GM18520 (cell line): ENCODE results near the gene PGS1.

ENCODE experiments used
- ATAC-seq: cut with Tn5 transposase; IDR thresholded peaks from one replicate; pipeline ENCODE4 v1.9.1; 2021; ENCODE audit not compliant: unreplicated experiment

PGS1 gene

DNA sequence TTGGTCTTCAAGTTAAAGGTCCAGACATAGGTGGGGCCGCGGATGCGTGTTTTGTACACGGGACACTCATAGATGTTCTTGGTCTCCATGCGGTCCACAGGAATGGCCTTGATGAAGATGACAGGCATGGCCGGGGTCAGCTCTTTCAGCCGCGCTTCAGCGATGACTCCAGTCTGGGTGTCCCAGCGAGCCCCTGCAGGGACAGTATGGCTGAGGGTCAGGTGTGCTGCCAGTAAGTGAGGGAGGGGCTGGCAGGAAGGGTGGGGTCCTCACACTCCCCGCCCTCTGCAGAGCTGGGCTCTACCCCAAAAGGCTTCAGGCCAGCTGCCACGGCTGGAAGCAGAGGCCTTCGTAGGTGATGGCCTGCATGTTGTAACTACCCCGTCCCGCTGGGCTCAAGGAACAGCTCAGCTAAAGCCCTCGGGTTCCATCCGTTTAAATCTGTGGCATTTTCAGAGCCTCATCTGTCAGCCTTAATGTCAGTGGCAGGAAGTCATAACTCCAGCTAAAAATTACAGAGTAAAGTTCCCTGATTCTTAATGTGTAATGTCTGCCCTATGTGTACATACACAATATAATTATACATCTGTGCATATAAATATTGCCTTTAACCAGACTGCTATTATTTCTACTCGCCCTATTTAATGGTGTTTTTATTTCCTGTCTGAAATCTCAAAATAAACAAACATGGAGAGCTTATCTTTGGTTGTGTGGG, 45.7 kb downstream of the PGS1 start:
- ATAC-seq: no peak

DNA sequence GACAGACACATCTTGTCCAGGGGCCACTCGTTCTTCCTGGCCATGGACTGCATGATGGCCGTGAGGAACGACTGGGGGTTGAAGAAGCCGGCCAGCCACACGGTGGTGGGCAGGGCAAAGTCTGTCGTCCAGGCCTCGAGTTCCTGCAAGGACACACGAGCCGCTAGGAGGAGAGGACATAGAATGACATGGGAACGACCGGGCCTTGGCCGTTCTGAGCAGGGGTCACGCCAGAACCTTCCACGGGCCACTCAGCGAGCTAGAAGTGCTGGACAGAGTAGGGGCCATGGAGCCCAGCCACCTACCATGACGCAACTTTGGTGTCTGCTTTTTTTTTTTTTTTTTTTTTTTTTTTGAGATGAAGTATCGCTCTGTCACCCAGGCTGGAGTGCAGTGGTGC, 47.0 kb downstream of the PGS1 start:
- ATAC-seq: no peak

DNA sequence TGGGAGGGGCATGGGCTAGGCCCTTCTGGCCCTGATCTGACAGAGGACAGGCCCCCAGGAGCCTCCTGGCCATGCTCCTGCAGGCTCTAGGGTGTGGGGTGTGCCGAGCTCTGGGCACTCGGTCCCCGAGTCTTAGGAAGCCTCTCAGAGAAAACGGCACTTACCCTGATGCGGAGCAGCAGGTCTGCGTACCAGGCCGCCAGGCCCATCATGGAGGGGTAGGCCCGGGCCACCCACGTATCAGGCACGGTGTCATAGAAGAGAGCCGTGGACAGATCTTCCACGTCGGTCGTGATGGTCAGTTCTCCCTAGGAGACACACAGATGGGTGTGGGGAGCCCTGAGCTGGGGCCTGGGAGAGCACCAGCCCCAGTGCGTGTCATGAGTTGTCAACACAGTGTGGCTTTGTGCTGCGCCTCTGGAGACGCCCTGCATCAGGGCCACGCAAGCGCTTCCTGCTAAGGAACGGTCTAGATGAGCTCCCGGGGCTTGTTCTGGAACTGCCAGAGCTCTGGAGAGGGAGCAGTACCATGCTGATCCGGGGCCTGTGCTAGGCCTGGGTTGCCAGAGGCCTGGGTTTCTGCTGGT, 47.9 kb downstream of the PGS1 start:
- no peak for ATAC-seq

DNA sequence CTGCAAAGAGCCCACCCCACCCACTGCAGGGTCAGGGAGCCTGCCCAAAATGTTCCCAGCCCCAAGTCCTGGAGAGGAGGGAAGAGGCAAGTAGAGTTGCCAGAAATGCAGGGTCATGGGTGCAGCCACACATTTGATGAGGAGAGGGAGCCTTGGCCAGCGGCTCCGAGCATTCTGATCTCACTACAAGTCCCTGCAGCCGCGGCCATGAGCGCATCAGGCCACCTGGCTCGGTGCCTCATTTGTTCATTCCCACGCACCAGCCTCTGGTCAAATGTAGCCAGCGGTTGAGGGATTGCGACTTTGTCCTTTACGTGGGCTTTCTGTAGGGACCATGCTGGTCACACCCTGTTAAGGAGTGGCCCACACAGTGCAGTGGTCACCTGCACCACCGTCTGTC, 48.7 kb downstream of the PGS1 start:
- ATAC-seq: no peak

DNA sequence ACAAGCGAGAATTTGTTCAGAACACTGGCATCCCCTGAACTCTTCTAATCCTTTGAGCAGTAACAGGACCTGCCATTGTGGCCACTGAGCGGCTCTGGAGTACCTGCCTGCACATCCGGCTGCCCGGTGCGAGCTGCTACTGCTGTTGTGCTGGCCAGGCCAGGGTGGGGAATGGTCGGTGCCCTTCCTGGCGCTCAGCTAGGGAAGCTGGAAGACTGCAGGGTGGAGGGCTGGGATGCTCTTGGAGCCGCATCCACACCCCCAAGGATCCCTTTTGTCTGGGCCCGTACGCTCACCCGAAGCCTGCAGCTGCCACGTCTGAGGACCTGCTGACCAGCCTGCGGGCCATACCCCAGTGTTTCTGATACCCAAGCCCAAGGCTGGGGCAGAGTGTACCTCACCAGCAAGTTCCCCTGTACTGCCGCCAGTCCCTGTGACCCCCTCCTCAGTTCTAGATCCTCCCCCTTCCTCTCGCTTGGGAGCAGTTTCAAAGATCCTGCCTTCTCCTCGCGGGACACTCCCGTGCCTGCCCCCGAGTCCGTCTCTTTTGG, 49.7 kb downstream of the PGS1 start:
- no peak for ATAC-seq

DNA sequence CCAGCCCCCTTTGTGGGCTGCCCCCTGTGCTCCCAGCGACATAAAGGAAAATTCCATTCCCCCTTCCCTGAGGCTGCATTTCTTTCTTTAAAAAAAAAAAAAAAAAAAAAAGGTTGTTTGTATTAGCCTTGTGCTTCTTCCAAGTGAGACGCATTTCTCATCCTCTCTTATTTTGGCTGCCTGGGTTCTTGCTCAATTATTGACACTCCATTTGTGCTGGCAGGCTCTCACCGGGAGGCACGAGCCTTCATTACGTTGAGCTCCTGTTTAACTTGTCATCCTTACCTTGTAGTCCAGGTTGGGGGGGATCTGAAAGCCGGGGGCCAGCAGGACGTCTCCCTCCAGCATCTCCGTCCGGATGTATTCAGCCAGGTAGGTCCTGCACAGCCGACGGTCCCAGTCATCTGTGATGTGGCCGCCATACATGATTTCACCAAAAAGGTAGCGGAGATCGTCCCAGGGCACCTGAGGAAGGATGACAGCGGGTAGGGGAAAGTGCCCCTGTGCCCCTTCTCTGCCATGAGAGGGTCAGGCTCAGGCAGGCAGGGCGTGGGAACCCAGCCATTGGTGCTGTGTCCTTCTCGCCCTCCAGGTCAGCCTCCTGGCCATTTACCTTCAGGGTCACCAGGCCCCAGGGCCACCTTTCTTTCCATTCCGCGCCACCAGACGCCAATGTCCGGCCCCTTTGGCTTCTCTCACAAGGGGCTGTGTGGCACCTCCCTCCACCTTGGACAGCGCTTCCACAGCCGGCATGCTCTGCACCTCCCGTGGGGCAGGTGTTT, 50.6 kb downstream of the PGS1 start:
- ATAC-seq: no peak

DNA sequence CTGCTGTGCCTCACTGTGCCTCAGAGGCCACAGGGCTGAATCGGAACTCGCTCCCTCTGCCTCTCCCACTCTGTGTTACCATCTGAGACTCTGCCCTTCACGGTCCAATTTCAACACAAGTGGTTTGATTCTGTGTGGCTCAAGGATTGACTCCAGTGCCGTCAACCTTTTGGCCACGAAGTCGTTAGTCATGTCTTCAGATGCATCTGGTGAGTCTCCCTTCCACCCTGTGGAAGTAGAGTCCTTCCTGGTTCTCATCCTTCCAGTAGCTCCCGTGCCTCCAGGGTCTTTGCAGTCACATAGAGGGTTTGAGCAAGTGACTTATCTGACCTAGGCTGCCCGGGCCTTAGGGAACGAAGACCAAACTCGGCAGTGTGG, 51.2 kb downstream of the PGS1 start:
- no peak for ATAC-seq

DNA sequence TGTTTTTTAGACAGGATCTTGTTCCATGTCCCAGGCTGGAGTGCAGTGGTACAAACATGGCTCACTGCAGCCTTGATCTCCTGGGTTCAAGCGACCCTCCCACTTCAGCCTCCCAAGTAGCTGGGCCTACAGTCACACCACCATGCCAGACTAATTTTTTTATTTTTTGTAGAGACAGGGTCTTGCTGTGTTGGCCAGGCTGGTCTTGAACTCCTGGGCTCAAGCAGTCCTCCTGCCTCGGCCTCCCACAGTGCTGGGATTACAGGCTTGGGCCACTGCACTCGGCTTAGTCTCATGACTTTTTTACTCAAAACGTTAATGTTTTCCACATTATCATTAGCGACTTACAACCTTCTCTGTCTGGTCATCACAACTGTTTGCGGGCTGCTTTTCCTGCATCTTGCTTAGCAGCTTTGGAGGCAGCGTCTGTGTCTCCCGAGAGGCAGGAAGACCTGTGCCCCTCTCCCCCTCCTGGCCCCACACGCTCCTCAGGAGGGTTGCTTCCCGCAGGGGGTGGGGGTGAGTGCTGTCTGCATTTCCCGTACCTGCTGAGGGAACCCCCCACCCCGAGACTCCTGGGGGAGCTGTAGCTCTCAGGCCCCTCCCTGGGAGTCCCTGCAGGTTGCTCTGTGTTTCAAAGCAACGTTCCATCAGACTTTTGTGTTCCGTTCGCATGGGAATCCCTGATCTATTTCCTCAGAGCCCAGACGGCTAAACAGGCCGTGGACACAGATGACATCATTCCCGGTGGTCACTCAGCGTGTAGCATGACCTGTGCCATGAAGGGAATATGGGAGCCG, 52.6 kb downstream of the PGS1 start:
- ATAC-seq: no peak

DNA sequence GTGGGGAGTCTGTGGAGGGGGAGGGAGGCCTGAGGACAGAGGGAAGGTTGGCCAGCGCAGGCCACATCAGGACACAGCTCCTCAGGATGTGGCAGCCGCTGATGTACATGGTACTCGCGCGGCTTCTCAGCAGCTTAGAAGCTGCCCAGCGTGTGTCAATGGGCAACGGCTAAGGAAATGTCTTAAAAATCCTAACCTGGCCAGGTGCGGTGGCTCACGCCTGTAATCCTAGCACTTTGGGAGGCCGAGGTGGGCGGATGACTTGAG, 53.2 kb downstream of the PGS1 start:
- ATAC-seq: no peak

DNA sequence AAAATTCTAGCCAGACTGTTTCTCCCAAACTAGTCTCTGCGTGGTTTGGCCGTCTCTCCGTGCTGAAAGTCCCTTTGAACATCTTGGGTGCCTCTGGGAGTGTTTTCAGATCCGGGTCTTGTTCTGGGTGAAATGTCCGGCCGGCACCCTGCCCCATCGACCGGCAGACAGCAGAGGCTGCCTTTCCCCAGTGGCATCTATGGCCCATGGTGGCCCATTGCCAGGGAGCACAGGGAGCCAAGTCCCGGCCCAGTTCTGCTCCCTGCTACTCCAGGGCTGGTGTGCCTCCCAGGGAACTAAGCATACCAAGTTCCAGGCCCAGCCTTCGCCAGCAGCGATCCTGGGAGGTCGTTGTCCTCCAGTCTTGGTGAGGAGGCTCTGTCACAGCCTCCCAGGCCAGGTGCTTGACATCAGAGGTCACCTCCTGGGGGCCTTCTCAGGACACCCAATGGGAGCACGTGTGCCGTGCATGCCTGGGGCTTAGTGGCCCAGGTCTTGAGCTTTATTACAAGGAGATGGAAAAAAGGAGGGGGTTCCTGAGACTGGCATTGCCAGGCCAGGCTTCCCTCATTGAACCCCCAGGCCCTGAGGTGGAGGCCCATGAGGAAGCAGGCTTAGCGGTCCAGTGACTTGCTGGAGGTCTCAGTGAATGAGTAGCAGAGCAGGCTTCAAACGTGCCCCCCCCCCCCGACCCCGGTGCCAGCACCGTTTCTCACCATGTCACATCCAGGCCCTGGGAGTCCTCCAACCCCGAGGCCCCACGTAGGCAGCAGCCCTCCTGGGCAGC, 54.0 kb downstream of the PGS1 start:
- ATAC-seq: no peak

DNA sequence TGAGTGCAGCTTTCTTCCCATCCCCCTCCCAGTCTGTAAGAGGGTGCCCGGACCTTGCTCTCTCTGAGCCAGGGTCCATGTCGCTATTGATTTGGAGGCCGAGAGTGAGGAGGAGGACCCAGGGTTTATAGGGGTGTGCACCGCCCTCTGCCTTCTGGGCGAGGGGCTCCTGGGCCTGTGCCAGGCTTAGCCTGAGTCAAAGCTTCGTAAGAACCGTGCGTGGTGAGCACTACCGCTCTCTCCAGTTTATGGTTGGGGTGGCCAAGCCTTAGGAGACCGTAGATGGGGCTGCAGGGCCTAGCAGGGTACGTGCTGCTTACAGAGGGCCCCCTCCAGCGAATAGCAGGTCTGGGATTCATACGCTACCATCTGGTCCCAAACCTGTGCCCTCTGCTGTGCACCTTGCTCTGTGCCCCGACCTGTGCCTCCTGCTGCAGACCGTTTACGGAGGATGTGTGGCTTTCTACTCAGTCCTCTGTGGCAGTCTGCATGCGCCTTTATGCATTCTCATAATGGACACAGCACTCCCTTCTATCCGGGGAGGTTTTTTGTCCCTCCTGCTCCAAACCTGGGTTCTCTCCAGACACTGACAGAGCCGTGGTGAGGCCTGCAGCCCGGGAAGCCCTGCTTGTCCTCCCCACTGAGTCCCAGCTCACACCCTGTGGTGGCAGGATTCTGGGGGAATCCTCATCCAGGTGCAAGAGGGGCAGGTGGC, 54.7 kb downstream of the PGS1 start:
- ATAC-seq: no peak

DNA sequence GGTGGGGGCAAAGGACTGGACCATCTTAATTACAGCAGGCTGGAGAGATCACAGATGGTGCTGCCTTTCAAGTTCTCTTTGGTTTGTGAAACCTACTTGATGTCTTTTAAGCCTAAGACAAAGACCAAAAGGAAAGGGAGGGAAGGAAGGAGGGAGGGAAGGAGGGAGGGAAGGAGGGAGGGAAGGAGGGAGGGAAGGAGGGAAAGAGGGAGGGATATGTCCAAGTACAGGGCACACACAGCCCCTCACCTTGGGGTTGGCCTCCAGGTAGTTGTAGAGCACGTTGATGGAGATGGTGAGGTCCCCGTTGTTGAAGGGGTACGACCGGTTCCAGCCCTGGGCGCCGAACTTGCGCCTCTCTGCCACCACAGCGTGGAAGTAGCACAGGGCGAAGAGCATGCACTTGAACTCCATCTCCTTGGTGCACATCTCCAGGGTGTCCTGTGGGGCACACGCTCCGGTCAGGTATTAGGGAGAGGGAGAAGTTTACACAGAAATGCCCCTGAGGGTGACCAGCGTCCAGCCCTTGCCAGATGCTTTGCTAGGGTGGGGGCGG, 55.4 kb downstream of the PGS1 start:
- ATAC-seq: no peak

DNA sequence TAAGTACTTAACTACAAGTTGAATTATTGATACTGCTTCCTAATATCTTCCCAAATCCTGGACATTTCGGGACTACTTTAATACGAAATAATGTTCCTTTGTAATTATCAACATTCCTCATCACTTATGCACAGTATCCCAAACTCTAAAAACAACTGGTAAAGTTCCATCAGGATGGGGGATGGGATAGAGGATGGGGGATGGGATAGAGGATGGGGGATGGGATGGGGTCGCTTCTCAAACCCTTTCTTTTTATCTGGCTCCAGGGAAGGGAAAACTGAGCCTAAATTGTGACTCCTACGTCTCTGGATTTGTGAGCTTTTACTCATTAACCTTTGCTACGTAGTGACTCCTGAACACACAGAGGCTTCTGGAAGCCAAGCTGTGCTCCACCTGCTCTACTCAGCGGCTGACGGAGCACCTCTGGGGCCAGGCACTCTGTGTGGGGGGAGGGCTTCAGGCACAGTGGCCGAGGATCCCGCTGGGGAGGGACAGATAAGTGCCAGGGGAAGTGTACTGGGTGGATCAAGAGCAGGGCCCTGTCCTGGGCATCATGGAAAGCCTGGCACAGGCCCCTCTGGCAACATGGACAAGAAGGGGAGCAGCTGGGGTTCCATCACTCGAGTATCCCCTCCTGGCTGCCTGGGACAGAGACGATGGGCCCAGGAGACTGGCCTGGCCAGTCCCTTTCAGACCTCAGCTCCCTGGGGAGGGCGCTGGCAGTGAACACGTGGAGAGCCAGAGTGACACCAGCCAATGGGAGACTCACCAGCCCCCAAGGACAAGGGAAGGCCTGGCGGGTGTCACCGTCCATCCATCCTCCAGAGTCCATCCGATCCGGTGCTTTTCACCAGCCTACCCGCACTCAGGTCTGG, 56.2 kb downstream of the PGS1 start:
- no peak for ATAC-seq

DNA sequence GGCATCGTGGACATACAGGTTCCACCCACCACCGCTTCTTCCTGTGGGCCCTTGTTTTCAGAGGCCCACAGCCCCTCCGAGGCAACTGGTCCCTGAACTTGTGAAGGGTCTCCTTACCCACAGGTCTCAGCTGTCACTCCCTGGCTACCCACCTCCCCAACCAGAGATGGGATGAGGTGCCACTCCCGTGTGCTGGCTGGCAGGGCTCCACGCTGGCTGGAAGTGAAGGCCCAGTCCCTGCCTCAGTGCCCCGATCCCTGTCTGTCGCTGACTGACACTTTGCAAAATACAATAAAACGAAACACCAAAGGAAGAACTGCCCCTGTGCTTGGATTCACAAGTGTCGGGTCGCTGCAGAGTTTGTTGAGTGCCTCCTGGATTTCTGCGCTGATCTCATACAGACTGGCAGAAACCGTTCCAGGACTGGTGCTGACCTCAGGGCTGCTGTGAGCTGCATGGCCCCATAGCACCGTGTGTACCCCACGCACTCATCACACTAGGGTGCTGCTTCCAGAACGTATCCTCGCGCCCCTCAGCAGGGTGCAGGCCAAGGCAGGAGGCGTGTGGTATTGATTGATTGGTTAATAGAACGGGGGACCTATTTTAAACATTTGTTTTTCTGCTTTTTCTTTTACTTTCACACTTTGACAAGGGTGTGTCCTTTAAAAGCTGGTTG, 57.0 kb downstream of the PGS1 start:
- no peak for ATAC-seq

DNA sequence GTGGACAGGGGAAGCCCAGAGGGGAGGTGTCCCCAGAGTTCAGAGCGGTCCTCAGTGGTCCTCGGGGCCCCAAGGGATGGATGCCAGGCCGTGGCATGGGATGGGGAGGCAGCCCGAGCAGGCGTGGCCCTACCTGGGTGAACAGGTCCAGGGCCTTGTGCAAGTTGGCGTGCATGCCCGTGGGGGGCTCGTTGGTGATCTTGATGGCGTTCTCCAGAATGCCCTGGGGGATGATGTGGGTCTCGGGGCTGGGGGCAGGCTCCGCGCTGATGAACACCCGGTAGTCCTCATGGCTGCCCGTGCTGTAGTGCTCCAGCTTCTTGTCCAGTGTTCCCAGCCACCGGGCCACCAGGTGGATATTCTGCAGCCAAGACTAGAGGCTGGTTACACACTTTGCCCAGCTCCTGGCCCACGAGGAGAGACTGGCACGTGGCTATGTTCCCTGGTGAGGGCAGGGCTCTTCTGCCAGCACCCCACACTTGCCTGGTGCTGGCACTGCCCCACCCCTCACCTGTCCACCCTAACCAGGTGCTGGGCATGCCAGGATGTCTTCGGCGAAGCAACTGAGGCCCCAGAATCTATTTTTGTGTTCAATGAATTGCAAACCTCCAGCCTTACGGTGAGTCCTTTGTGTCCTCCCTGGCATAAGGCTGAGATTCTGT, 59.2 kb downstream of the PGS1 start:
- ATAC-seq: no peak

DNA sequence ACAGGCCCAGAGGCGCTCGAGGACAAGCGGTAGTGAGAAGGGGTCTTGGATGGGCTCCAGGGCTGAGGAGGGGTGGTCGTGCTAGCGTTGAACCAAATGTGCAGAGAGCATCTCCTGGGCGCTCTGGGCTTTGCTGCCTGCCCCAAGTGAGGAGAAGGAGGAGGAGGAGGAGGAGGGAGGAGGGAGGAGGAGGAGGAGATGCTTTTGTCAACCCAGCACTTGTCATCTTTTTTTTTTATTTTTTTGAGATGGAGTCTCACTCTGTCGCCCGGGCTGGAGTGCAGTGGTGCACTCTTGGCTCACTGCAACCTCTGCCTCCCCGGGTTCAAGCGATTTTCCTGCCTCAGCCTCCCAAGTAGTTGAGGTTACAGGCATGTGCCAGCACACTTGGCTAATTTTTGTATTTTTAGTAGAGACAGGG, 59.8 kb downstream of the PGS1 start:
- ATAC-seq: no peak

DNA sequence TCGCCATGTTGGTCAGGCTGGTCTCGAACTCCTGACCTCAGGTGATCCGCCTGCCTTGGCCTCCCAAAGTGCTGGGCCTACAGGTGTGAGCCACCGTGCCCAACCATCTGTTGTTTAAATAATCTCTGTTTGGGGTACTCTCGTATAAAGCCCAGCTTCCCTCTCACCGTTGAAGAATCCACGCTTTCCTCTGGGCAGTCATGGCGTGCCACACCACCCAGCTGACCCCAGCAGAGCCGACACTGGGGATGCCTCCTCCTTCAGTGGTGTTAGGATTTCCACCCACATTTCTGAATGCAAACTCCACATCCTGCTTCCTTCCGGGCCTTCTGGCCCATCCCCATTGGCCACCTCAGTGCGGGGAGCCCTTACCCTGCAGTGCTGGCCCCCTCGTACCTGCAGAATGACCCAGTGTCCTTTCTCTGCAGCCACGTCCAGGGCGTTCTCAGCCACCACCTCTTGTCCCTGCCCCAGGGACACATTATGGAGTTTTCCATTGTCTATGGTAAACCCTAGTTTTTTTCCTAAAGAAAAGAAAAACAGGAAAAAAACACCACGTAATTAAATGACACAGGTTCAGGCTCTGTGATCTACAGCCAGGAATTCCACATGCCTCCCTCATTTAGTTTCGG, 60.4 kb downstream of the PGS1 start:
- ATAC-seq: no peak
